Prostate gland (tissue), 2 donors: ENCODE results near the gene LAGE3.

Experiments
- CTCF ChIP-seq, 4 experiments: fragments of 200-600 bp in 2 of 4; fragments of 450-650 bp in 2 of 4; sonication (generic) in 2 of 4; IDR thresholded peaks; 1 replicate in 3 of 4; 2 replicates in 1 of 4; pipeline ENCODE4 v1.5.1; 2016 to 2019; ENCODE audit warnings: antibody characterized with exemption in 4 of 4, mild to moderate bottlenecking in 2 of 4, moderate library complexity in 2 of 4
- POLR2A ChIP-seq: fragments of 450-650 bp; IDR thresholded peaks from one replicate; pipeline ENCODE4 v1.6.1; 2016; ENCODE audit warnings: antibody characterized with exemption, mild to moderate bottlenecking

DNA sequence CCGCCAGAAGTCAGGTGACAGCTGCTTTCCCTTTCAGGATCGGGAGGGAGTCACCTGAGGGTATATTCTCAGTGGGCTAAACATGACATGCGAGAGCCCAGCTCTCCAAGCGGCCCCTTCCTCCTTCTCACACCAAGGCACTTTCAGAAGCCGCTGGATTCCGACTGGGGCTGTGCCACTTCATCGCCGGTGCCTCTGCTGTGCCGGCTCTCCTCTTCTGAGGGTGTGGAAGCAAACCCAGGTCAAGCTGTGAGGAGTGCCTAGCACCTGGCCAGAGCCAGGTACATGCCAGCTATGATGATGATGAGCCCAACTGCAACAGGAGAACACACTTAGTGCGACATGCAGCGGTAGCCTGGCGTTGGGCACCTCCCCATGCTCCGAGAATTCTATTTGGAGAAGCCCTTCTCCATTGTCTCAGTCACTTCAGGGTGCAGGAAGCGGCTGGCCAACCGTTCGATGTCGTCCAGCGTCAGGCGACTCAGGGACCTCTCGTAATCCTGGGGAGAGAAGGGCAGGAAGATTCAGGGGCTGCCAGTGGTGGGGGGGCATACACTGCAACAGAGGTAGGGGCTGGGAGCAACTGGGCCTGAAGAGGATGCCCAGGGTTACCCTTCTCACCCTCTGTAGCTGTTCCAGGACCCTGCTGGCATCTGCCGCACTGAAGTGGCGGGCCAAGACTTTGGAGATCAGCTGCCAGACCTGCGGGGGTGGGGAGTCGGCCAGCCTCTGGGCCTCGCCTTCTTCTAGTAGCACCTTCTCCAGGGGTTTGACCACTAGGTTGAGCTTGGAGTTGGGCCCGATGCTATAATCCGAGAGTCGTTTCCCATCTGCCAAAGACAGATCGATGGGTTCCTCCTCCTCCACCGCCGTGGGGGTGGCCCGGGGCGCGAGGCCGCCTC, 6.3 kb upstream of the LAGE3 start:
- no peak for TF ChIP-seq CTCF (IDR thresholded peaks at IDR 0.05)
- TF ChIP-seq POLR2A = no peak
